ENCODE measurements around the gene ALPK1.

Gene ALPK1

DNA sequence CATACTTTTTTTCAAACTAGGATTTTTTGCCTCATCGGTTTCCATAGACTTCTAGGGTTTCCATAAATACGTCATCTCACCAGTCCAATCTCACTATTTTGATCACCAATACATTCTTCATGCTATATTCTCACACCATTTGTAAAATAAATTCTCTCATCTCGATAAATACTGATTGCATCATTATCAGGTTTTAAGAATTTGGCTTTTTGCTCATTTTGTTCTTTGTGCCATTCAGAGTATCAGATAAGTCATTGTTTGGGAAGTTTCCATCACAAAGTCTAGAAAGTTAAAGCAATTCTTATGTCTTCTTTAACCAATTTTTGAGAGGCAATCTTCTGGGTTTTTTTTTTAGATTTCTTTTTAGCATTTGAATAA, 81.1 kb downstream of the ALPK1 start (continued):
- TF ChIP-seq, protein P1, sequence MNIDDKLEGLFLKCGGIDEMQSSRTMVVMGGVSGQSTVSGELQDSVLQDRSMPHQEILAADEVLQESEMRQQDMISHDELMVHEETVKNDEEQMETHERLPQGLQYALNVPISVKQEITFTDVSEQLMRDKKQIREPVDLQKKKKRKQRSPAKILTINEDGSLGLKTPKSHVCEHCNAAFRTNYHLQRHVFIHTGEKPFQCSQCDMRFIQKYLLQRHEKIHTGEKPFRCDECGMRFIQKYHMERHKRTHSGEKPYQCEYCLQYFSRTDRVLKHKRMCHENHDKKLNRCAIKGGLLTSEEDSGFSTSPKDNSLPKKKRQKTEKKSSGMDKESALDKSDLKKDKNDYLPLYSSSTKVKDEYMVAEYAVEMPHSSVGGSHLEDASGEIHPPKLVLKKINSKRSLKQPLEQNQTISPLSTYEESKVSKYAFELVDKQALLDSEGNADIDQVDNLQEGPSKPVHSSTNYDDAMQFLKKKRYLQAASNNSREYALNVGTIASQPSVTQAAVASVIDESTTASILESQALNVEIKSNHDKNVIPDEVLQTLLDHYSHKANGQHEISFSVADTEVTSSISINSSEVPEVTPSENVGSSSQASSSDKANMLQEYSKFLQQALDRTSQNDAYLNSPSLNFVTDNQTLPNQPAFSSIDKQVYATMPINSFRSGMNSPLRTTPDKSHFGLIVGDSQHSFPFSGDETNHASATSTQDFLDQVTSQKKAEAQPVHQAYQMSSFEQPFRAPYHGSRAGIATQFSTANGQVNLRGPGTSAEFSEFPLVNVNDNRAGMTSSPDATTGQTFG (tag by site-specific recombination; IDR thresholded peaks at IDR 0.05; ENCODE audit: borderline replicate concordance): no peak
- TF ChIP-seq, protein P2, sequence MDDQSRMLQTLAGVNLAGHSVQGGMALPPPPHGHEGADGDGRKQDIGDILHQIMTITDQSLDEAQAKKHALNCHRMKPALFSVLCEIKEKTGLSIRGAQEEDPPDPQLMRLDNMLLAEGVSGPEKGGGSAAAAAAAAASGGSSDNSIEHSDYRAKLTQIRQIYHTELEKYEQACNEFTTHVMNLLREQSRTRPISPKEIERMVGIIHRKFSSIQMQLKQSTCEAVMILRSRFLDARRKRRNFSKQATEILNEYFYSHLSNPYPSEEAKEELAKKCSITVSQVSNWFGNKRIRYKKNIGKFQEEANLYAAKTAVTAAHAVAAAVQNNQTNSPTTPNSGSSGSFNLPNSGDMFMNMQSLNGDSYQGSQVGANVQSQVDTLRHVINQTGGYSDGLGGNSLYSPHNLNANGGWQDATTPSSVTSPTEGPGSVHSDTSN (CRISPR knock-in tag; IDR thresholded peaks at IDR 0.05): no peak
- TF ChIP-seq, protein P3, sequence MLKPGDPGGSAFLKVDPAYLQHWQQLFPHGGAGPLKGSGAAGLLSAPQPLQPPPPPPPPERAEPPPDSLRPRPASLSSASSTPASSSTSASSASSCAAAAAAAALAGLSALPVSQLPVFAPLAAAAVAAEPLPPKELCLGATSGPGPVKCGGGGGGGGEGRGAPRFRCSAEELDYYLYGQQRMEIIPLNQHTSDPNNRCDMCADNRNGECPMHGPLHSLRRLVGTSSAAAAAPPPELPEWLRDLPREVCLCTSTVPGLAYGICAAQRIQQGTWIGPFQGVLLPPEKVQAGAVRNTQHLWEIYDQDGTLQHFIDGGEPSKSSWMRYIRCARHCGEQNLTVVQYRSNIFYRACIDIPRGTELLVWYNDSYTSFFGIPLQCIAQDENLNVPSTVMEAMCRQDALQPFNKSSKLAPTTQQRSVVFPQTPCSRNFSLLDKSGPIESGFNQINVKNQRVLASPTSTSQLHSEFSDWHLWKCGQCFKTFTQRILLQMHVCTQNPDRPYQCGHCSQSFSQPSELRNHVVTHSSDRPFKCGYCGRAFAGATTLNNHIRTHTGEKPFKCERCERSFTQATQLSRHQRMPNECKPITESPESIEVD (tag by site-specific recombination; IDR thresholded peaks at IDR 0.05): no peak
- TF ChIP-seq ZNF544 (tag by site-specific recombination; IDR thresholded peaks at IDR 0.05): no peak
- no peak for TF ChIP-seq ZNF416 (tag by site-specific recombination; IDR thresholded peaks at IDR 0.05)
- TF ChIP-seq ZNF37A (tag by site-specific recombination; IDR thresholded peaks at IDR 0.05): no peak
- no peak for TF ChIP-seq ZNF677 (tag by site-specific recombination; IDR thresholded peaks at IDR 0.05)
- TF ChIP-seq, protein P4, sequence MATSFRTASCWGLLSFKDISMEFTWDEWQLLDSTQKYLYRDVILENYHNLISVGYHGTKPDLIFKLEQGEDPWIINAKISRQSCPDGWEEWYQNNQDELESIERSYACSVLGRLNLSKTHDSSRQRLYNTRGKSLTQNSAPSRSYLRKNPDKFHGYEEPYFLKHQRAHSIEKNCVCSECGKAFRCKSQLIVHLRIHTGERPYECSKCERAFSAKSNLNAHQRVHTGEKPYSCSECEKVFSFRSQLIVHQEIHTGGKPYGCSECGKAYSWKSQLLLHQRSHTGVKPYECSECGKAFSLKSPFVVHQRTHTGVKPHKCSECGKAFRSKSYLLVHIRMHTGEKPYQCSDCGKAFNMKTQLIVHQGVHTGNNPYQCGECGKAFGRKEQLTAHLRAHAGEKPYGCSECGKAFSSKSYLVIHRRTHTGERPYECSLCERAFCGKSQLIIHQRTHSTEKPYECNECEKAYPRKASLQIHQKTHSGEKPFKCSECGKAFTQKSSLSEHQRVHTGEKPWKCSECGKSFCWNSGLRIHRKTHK (tag by site-specific recombination; IDR thresholded peaks at IDR 0.05): no peak

DNA sequence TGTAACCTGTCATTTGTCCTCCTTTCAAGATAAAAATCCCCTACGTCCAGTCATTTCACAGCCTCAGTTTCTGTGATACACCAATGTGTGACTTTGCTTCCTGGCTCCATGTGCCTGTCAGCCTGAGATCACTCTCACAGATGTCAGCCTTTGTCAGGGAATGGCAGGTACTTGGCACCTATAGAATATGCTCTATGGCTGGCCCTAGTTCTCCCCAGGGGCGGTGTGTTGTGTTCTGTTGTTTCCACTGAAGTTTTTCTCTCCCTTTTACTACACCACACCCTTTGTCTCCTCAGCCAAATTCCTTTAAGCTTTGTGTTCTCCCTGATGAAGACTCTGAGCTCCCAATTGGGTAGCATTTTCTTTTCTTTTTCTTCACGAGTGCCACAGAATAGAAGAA, 81.7 kb downstream of the ALPK1 start:
- H3K9me3 ChIP-seq (ENCODE audit: control insufficient read depth, insufficient read depth, low read depth, low read length): no peaks in the 10 kb centered on the region
- ChIA-PET CTCF (interaction anchor here (0.7 kb wide), 1 partner anchor 34 kb away, joined by 3 read pairs; no protein-coding TSS in a partner anchor), POLR2A (no interaction called here)
- H3K4me3 ChIP-seq (ENCODE audit: low read depth, low read length): no peak overlapping the region
- H3K27ac ChIP-seq (ENCODE audit: extremely low read depth, low read depth, low read length): no peak overlapping the region
- H3K36me3 ChIP-seq (ENCODE audit: control insufficient read depth in 2 of 2, insufficient read depth in 1 of 2, low read length in 2 of 2): peaks cover 0 to 7% of the 10 kb centered on the region in 2 experiments; a peak in 1 of 3 replicates
- no peaks in the 10 kb centered on the region for H3K4me1 ChIP-seq (ENCODE audit: control insufficient read depth, insufficient read depth, low read length)
- TF ChIP-seq ZNF785 (tag by site-specific recombination; IDR thresholded peaks at IDR 0.05) (no peak), ZNF529 (tag by site-specific recombination; IDR thresholded peaks at IDR 0.05; ENCODE audit: insufficient replicate concordance) (no peak), ZNF791 (tag by site-specific recombination; IDR thresholded peaks at IDR 0.05) (no peak), WT1 (tag by site-specific recombination; IDR thresholded peaks at IDR 0.05) (no peak), ZBTB8A (tag by site-specific recombination; IDR thresholded peaks at IDR 0.05) (no peak), ZNF138 (tag by site-specific recombination; IDR thresholded peaks at IDR 0.05; ENCODE audit: borderline replicate concordance) (no peak), ZNF560 (tag by site-specific recombination; IDR thresholded peaks at IDR 0.05; ENCODE audit: borderline replicate concordance) (no peak)
- TF ChIP-seq, protein P5, sequence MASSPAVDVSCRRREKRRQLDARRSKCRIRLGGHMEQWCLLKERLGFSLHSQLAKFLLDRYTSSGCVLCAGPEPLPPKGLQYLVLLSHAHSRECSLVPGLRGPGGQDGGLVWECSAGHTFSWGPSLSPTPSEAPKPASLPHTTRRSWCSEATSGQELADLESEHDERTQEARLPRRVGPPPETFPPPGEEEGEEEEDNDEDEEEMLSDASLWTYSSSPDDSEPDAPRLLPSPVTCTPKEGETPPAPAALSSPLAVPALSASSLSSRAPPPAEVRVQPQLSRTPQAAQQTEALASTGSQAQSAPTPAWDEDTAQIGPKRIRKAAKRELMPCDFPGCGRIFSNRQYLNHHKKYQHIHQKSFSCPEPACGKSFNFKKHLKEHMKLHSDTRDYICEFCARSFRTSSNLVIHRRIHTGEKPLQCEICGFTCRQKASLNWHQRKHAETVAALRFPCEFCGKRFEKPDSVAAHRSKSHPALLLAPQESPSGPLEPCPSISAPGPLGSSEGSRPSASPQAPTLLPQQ (tag by site-specific recombination; IDR thresholded peaks at IDR 0.05): no peak
- TF ChIP-seq, protein P6, sequence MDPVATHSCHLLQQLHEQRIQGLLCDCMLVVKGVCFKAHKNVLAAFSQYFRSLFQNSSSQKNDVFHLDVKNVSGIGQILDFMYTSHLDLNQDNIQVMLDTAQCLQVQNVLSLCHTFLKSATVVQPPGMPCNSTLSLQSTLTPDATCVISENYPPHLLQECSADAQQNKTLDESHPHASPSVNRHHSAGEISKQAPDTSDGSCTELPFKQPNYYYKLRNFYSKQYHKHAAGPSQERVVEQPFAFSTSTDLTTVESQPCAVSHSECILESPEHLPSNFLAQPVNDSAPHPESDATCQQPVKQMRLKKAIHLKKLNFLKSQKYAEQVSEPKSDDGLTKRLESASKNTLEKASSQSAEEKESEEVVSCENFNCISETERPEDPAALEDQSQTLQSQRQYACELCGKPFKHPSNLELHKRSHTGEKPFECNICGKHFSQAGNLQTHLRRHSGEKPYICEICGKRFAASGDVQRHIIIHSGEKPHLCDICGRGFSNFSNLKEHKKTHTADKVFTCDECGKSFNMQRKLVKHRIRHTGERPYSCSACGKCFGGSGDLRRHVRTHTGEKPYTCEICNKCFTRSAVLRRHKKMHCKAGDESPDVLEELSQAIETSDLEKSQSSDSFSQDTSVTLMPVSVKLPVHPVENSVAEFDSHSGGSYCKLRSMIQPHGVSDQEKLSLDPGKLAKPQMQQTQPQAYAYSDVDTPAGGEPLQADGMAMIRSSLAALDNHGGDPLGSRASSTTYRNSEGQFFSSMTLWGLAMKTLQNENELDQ (tag by site-specific recombination; IDR thresholded peaks at IDR 0.05; ENCODE audit: low read depth): no peak
- TF ChIP-seq, protein P1 (tag by site-specific recombination; IDR thresholded peaks at IDR 0.05; ENCODE audit: borderline replicate concordance): no peak
- TF ChIP-seq, protein P7, sequence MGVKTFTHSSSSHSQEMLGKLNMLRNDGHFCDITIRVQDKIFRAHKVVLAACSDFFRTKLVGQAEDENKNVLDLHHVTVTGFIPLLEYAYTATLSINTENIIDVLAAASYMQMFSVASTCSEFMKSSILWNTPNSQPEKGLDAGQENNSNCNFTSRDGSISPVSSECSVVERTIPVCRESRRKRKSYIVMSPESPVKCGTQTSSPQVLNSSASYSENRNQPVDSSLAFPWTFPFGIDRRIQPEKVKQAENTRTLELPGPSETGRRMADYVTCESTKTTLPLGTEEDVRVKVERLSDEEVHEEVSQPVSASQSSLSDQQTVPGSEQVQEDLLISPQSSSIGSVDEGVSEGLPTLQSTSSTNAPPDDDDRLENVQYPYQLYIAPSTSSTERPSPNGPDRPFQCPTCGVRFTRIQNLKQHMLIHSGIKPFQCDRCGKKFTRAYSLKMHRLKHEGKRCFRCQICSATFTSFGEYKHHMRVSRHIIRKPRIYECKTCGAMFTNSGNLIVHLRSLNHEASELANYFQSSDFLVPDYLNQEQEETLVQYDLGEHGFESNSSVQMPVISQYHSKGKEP (tag by site-specific recombination; IDR thresholded peaks at IDR 0.05): no peak
- TF ChIP-seq, protein P8, sequence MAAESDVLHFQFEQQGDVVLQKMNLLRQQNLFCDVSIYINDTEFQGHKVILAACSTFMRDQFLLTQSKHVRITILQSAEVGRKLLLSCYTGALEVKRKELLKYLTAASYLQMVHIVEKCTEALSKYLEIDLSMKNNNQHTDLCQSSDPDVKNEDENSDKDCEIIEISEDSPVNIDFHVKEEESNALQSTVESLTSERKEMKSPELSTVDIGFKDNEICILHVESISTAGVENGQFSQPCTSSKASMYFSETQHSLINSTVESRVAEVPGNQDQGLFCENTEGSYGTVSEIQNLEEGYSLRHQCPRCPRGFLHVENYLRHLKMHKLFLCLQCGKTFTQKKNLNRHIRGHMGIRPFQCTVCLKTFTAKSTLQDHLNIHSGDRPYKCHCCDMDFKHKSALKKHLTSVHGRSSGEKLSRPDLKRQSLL (tag by site-specific recombination; IDR thresholded peaks at IDR 0.05): no peak
